WTC11 (cell line): Measurements from ENCODE around the gene PODXL. TPM values are rescaled to one million over a fixed set of nuclear protein-coding genes. Genes with fewer than 3 reads are reported as not detected.

Experiments
- ATAC-seq: fragments of 200-7000 bp; cut with Tn5 transposase; 2 replicates; pipeline ENCODE4 v1.10.0; 2021; ENCODE audit warnings: mild to moderate bottlenecking, moderate library complexity
- CTCF ChIA-PET: fragments of 300-600 bp; sonication (Branson Sonifier 250); formaldehyde crosslinking; loops from one replicate; lab custom pipeline; 2021; ENCODE audit warnings: antibody characterized with exemption; lab: Charles Lee
- POLR2A ChIA-PET: fragments of 350-600 bp; sonication (Branson Sonifier 250); formaldehyde crosslinking; loops from one replicate; lab custom pipeline; 2021; ENCODE audit warnings: antibody characterized with exemption; lab: Charles Lee
- DNase-seq: peaks from one replicate; pipeline ENCODE4 v3.0.0; 2021; ENCODE audit warnings: low spot score
- H3K27ac Mint-ChIP-seq: 2 replicates; pipeline ENCODE4 v1.8.0; 2021; ENCODE audit warnings: mixed read lengths
- H3K27me3 Mint-ChIP-seq: 2 replicates; pipeline ENCODE4 v1.8.0; 2021; ENCODE audit warnings: low read depth, mild to moderate bottlenecking, moderate library complexity, mixed read lengths
- H3K36me3 Mint-ChIP-seq: 2 replicates; pipeline ENCODE4 v1.8.0; 2021; ENCODE audit warnings: mixed read lengths
- H3K4me1 Mint-ChIP-seq: 2 replicates; pipeline ENCODE4 v1.8.0; 2022; ENCODE audit warnings: mixed read lengths
- H3K4me3 Mint-ChIP-seq: 2 replicates; pipeline ENCODE4 v1.8.0; 2021; ENCODE audit warnings: mild to moderate bottlenecking, moderate library complexity, mixed read lengths
- H3K9me3 Mint-ChIP-seq: 2 replicates; pipeline ENCODE4 v1.8.0; 2021; ENCODE audit warnings: mixed read lengths
- CBFB ChIP-seq: sonication (generic); formaldehyde crosslinking; IDR thresholded peaks from 2 replicates; pipeline ENCODE4 v1.8.1; 2022; ENCODE audit warnings: mild to moderate bottlenecking, low read depth, missing genetic modification reagents
- ESRRA ChIP-seq: sonication (generic); formaldehyde crosslinking; IDR thresholded peaks from 2 replicates; pipeline ENCODE4 v1.8.1; 2022; ENCODE audit warnings: mild to moderate bottlenecking, missing genetic modification reagents, borderline replicate concordance
- FOXK1 ChIP-seq: sonication (generic); formaldehyde crosslinking; IDR thresholded peaks from 2 replicates; pipeline ENCODE4 v1.8.0; 2022; ENCODE audit warnings: mild to moderate bottlenecking, moderate library complexity, missing genetic modification reagents
- GABPB1 ChIP-seq: sonication (generic); formaldehyde crosslinking; IDR thresholded peaks from 2 replicates; pipeline ENCODE4 v1.8.1; 2023; ENCODE audit warnings: mild to moderate bottlenecking, missing genetic modification reagents
- IRF1 ChIP-seq: sonication (generic); formaldehyde crosslinking; IDR thresholded peaks from 2 replicates; pipeline ENCODE4 v1.8.0; 2023; ENCODE audit warnings: missing genetic modification reagents
- IRF2 ChIP-seq: sonication (generic); formaldehyde crosslinking; IDR thresholded peaks from 2 replicates; pipeline ENCODE4 v1.8.0; 2022; ENCODE audit warnings: low read depth, missing genetic modification reagents, borderline replicate concordance
- JAZF1 ChIP-seq: fragments of 250-450 bp; sonication (Bioruptor Pico); IDR thresholded peaks from 2 replicates; pipeline ENCODE4 v1.9.0; 2021; ENCODE audit warnings: moderate library complexity, mild to moderate bottlenecking, inconsistent platforms
- JUN ChIP-seq: sonication (generic); formaldehyde crosslinking; IDR thresholded peaks from 2 replicates; pipeline ENCODE4 v1.8.0; 2023; ENCODE audit warnings: mild to moderate bottlenecking, missing genetic modification reagents
- MAX ChIP-seq: sonication (generic); formaldehyde crosslinking; IDR thresholded peaks from 2 replicates; pipeline ENCODE4 v1.8.0; 2022; ENCODE audit warnings: mild to moderate bottlenecking, missing genetic modification reagents
- OVOL2 ChIP-seq: fragments of 250-450 bp; sonication (Bioruptor Pico); IDR thresholded peaks from 2 replicates; pipeline ENCODE4 v1.9.0; 2021; ENCODE audit warnings: mild to moderate bottlenecking, borderline replicate concordance
- STAT6 ChIP-seq: sonication (generic); formaldehyde crosslinking; conservative IDR thresholded peaks from 2 replicates; pipeline ENCODE4 v1.8.1; 2023; ENCODE audit warnings: mild to moderate bottlenecking, low read depth, missing genetic modification reagents, moderate library complexity
- TEAD1 ChIP-seq: sonication (generic); formaldehyde crosslinking; IDR thresholded peaks from 2 replicates; pipeline ENCODE4 v1.8.0; 2022; ENCODE audit warnings: mild to moderate bottlenecking, missing genetic modification reagents
- USF1 ChIP-seq: sonication (generic); formaldehyde crosslinking; IDR thresholded peaks from 2 replicates; pipeline ENCODE4 v1.8.0; 2022; ENCODE audit warnings: mild to moderate bottlenecking, missing genetic modification reagents
- ZNF423 ChIP-seq: fragments of 250-450 bp; sonication (Bioruptor Pico); IDR thresholded peaks from 2 replicates; pipeline ENCODE4 v2.1.2; 2022; ENCODE audit warnings: mild to moderate bottlenecking, moderate library complexity
- ZNF671 ChIP-seq: fragments of 250-450 bp; sonication (Bioruptor Pico); IDR thresholded peaks from 2 replicates; pipeline ENCODE4 v1.8.0; 2021; ENCODE audit warnings: mild to moderate bottlenecking
- total RNA-seq: library from RNA; stranded (reverse); gene quantifications from 3 replicates; pipeline ENCODE4 v1.2.3, GENCODE V29; 2021

PODXL gene
- total RNA-seq, 1 experiment from 2014 or later, result 483 TPM

GRCh38 chr7:131540491-131541162 lies 15.8 kb downstream of the PODXL start:
- CTCF ChIA-PET, result interaction anchor here (0.5 to 1.8 kb wide), 6 partner anchors 13 to 148 kb away, joined by 3 to 10 read pairs (median 4); no protein-coding TSS in a partner anchor
- H3K9me3 Mint-ChIP-seq, result no peaks in the 10 kb centered on the region
- TF ChIP-seq JAZF1 (CRISPR knock-in tag) (no peak), USF1 (CRISPR knock-in tag) (no peak), CBFB (CRISPR knock-in tag) (no peak)
- TF ChIP-seq, all 79 proteins: peak for 0
- Mint-ChIP-seq H3K4me1 (peaks cover 92% of the 10 kb centered on the region), H3K27me3 (no peaks in the 10 kb centered on the region), H3K36me3 (peaks cover 56% of the 10 kb centered on the region), H3K27ac (peak overlapping the region; percentile 84), H3K4me3 (peak overlapping the region; percentile 49)
- POLR2A ChIA-PET, result interaction anchor here (0.7 kb wide), 1 partner anchor 121 kb away, joined by 3 read pairs; no protein-coding TSS in a partner anchor
- no peak for DNase-seq
- ATAC-seq, result no peak; the same call in 1 of the 2 replicates

GRCh38 chr7:131538813-131539179 lies 17.6 kb downstream of the PODXL start:
- H3K9me3 Mint-ChIP-seq, result no peaks in the 10 kb centered on the region
- H3K4me1 Mint-ChIP-seq, result peaks cover 90% of the 10 kb centered on the region
- H3K4me3 Mint-ChIP-seq, result peak overlapping the region; percentile 37
- no peaks in the 10 kb centered on the region for H3K27me3 Mint-ChIP-seq
- ChIA-PET POLR2A (interaction anchor here (1.1 to 1.2 kb wide), 2 partner anchors 19 to 116 kb away, joined by 3 read pairs; no protein-coding TSS in a partner anchor), CTCF (interaction anchor here (1.1 to 3.1 kb wide), 4 partner anchors 8 to 116 kb away, joined by 3 to 20 read pairs (median 6); no protein-coding TSS in a partner anchor)
- ATAC-seq (peak; percentile 23), DNase-seq (no peak)
- no peak for TF ChIP-seq GABPB1 (CRISPR knock-in tag)
- TF ChIP-seq ZNF423, result 0 out of 2 replicates have a peak, but pooled peaks have one; percentile 8
- peaks cover 52% of the 10 kb centered on the region for H3K36me3 Mint-ChIP-seq
- peak overlapping the region; percentile 95 for H3K27ac Mint-ChIP-seq

- Mint-ChIP-seq H3K27me3 (no peaks in the 10 kb centered on the region), H3K4me3 (no peak overlapping the region), H3K4me1 (peaks cover 90% of the 10 kb centered on the region), H3K36me3 (peaks cover 46% of the 10 kb centered on the region)
- CTCF ChIA-PET, result interaction anchor here (1.1 to 3.1 kb wide), 4 partner anchors 9 to 117 kb away, joined by 3 to 20 read pairs (median 6); no protein-coding TSS in a partner anchor
- no peak for DNase-seq
- POLR2A ChIA-PET, result interaction anchor here (1.2 kb wide), 1 partner anchor 19 kb away, joined by 3 read pairs; no protein-coding TSS in a partner anchor
- TF ChIP-seq IRF2 (no peak), TEAD1 (CRISPR knock-in tag) (0 out of 2 replicates have a peak, but pooled peaks have one; percentile 6), IRF1 (no peak)
- TF ChIP-seq, all 79 proteins: peak for 1
- ATAC-seq, result peak; percentile 7
- Mint-ChIP-seq H3K9me3 (no peaks in the 10 kb centered on the region), H3K27ac (peak overlapping the region; percentile 95)
Observed at GRCh38 chr7:131538071-131538812, 18.2 kb downstream of the PODXL start.

- peaks cover 45% of the 10 kb centered on the region for H3K36me3 Mint-ChIP-seq
- TF ChIP-seq ZNF671 (CRISPR knock-in tag), result no peak
- no peak overlapping the region for H3K4me3 Mint-ChIP-seq
- POLR2A ChIA-PET, result no interaction called here
- peak overlapping the region; percentile 89 for H3K27ac Mint-ChIP-seq
- DNase-seq (no peak), ATAC-seq (no peak)
- CTCF ChIA-PET, result interaction anchor here (0.5 to 3.1 kb wide), 3 partner anchors 9 to 216 kb away, joined by 3 to 20 read pairs (median 10); no protein-coding TSS in a partner anchor
- peaks cover 90% of the 10 kb centered on the region for H3K4me1 Mint-ChIP-seq
- no peaks in the 10 kb centered on the region for H3K27me3 Mint-ChIP-seq
- no peaks in the 10 kb centered on the region for H3K9me3 Mint-ChIP-seq
Observed at GRCh38 chr7:131537571-131537978, 18.9 kb downstream of the PODXL start.

GRCh38 chr7:131536361-131536849 lies 20.0 kb downstream of the PODXL start:
- no peak for ATAC-seq
- H3K4me3 Mint-ChIP-seq, result no peak overlapping the region
- H3K4me1 Mint-ChIP-seq, result peaks cover 84% of the 10 kb centered on the region
- ChIA-PET POLR2A (no interaction called here), CTCF (interaction anchor here (2.4 to 3.2 kb wide), 3 partner anchors 10 to 119 kb away, joined by 7 to 21 read pairs (median 20); no protein-coding TSS in a partner anchor)
- H3K27me3 Mint-ChIP-seq, result no peaks in the 10 kb centered on the region
- peak; percentile 16 for DNase-seq
- TF ChIP-seq MAX (CRISPR knock-in tag), result no peak
- TF ChIP-seq ESRRA (CRISPR knock-in tag), result no peak
- TF ChIP-seq OVOL2 (CRISPR knock-in tag), result no peak
- no peak for TF ChIP-seq JUN
- TF ChIP-seq ZNF423, result no peak
- no peak for TF ChIP-seq JAZF1 (CRISPR knock-in tag)
- TF ChIP-seq FOXK1 (CRISPR knock-in tag), result no peak
- TF ChIP-seq STAT6, result no peak
- H3K27ac Mint-ChIP-seq, result 0 out of 2 replicates have a peak overlapping the region, but pooled peaks have one; percentile 23
- no peaks in the 10 kb centered on the region for H3K9me3 Mint-ChIP-seq
- H3K36me3 Mint-ChIP-seq, result peaks cover 44% of the 10 kb centered on the region
